Liver (tissue), 9 donors: ENCODE data around the gene NR6A1. TPM values are rescaled to one million over a fixed set of nuclear protein-coding genes. Genes with fewer than 3 reads are reported as not detected.

ENCODE experiments used
- DNase-seq: peaks from one replicate; pipeline ENCODE4 v3.0.0-alpha.2; 2017; ENCODE audit warnings: low spot score
- H3K27ac ChIP-seq, 2 donors: one replicate each; pipeline ENCODE4 v1.7.0; 2013; ENCODE audit warnings: inconsistent platforms in 2 of 2, low read length in 2 of 2, control low read depth in 1 of 2, low read depth in 1 of 2, mild to moderate bottlenecking in 1 of 2
- H3K27me3 ChIP-seq, 4 donors: one replicate each; pipeline versions ENCODE4 v1.6.1 to v1.7.0; 2013; ENCODE audit warnings: low read length in 3 of 4, inconsistent platforms in 1 of 4, mild to moderate bottlenecking in 1 of 4, moderate library complexity in 1 of 4; ENCODE audit not compliant: control insufficient read depth in 4 of 4, insufficient read depth in 4 of 4
- H3K36me3 ChIP-seq, 4 donors: one replicate each; pipeline versions ENCODE4 v1.6.1 to v1.7.0; 2013; ENCODE audit warnings: low read length in 3 of 4, mild to moderate bottlenecking in 3 of 4, low read depth in 1 of 4, moderate library complexity in 1 of 4; ENCODE audit not compliant: control insufficient read depth in 4 of 4, insufficient read depth in 3 of 4
- H3K4me1 ChIP-seq, 4 donors: one replicate each; pipeline versions ENCODE4 v1.6.1 to v1.7.0; 2013; ENCODE audit warnings: low read length in 3 of 4, mild to moderate bottlenecking in 3 of 4, moderate library complexity in 1 of 4; ENCODE audit not compliant: control insufficient read depth in 4 of 4, insufficient read depth in 4 of 4
- H3K4me3 ChIP-seq, 3 donors: one replicate each; pipeline versions ENCODE4 v1.6.1 to v1.7.0; 2013; ENCODE audit warnings: low read length in 3 of 3, control low read depth in 1 of 3, low read depth in 1 of 3, mild to moderate bottlenecking in 1 of 3
- H3K9ac ChIP-seq, 2 donors: one replicate each; pipeline ENCODE4 v1.7.0; 2013; ENCODE audit warnings: low read length in 2 of 2, mild to moderate bottlenecking in 2 of 2, moderate library complexity in 2 of 2, control low read depth in 1 of 2, low read depth in 1 of 2
- H3K9me3 ChIP-seq, 4 donors: one replicate each; pipeline versions ENCODE4 v1.6.1 to v1.7.0; 2013; ENCODE audit warnings: low read length in 3 of 4; ENCODE audit not compliant: control insufficient read depth in 4 of 4
- CTCF ChIP-seq: fragments of 150-350 bp; IDR thresholded peaks from 2 replicates; pipeline ENCODE4 v1.5.1; 2017; ENCODE audit warnings: improper control_type of control experiment, low read depth, low read length; ENCODE audit not compliant: missing input control
- EGR1 ChIP-seq, 2 donors: IDR thresholded peaks; 2 replicates each; pipeline ENCODE4 v1.6.1; 2016 to 2018; ENCODE audit warnings: antibody characterized with exemption in 2 of 2, low read depth in 2 of 2
- FOXA1 ChIP-seq: IDR thresholded peaks from 2 replicates; pipeline ENCODE4 v1.6.1; 2016; ENCODE audit warnings: antibody characterized with exemption
- FOXA2 ChIP-seq: IDR thresholded peaks from 2 replicates; pipeline ENCODE4 v1.6.1; 2016; ENCODE audit warnings: antibody characterized with exemption
- GABPA ChIP-seq, 2 donors: IDR thresholded peaks in 1 of 2; conservative IDR thresholded peaks in 1 of 2; 2 replicates each; pipeline ENCODE4 v1.6.1; 2016; ENCODE audit warnings: antibody characterized with exemption in 2 of 2, mild to moderate bottlenecking in 1 of 2, moderate library complexity in 1 of 2
- HNF4A ChIP-seq, 2 donors: conservative IDR thresholded peaks; 2 replicates each; pipeline ENCODE4 v1.6.1; 2016; ENCODE audit warnings: antibody characterized with exemption in 2 of 2, mild to moderate bottlenecking in 2 of 2
- HNF4G ChIP-seq: IDR thresholded peaks from 2 replicates; pipeline ENCODE4 v1.6.1; 2016; ENCODE audit warnings: antibody characterized with exemption
- JUND ChIP-seq, 2 donors: IDR thresholded peaks; 2 replicates each; pipeline ENCODE4 v1.6.1; 2016; ENCODE audit warnings: antibody characterized with exemption in 2 of 2
- NR2F2 ChIP-seq: IDR thresholded peaks from 2 replicates; pipeline ENCODE4 v1.6.1; 2016; ENCODE audit warnings: antibody characterized with exemption
- RAD21 ChIP-seq, 2 donors: IDR thresholded peaks; 2 replicates each; pipeline ENCODE4 v1.6.1; 2016; ENCODE audit warnings: antibody characterized with exemption in 2 of 2, mild to moderate bottlenecking in 2 of 2
- RXRA ChIP-seq, 2 donors: IDR thresholded peaks; 2 replicates each; pipeline ENCODE4 v1.6.1; 2017 to 2018; ENCODE audit warnings: antibody characterized with exemption in 2 of 2, mild to moderate bottlenecking in 1 of 2
- TAF1 ChIP-seq: conservative IDR thresholded peaks from 2 replicates; pipeline ENCODE4 v1.6.1; 2016; ENCODE audit warnings: antibody characterized with exemption, mild to moderate bottlenecking
- YY1 ChIP-seq: IDR thresholded peaks from 2 replicates; pipeline ENCODE4 v1.6.1; 2016; ENCODE audit warnings: antibody characterized with exemption, mild to moderate bottlenecking
- WGBS: extraction: QIAGEN DNeasy Blood & Tissue Kit; methylation state at CpG from one replicate; pipeline ENCODE4 v1.1.7; 2013; 5-methylcytosine and 5-hydroxymethylcytosine counted together
- polyA plus RNA-seq, 2 donors: library from polyadenylated mRNA; stranded (reverse) in 1 of 2; unstranded in 1 of 2; fragments of 200-250 nt in 1 of 2; fragments of >200 nt in 1 of 2; fragmentation: Nextera tagmentation in 1 of 2; extraction: Ambion mirVana in 1 of 2; gene quantifications; one replicate each; pipeline versions ENCODE4 v1.2.1 to v1.2.3, GENCODE V29; 2013 to 2015
- total RNA-seq, 2 donors: library from RNA; depleted of rRNA; stranded (reverse); fragments of >200 nt; gene quantifications; one replicate each; pipeline ENCODE4 v1.2.3, GENCODE V29; 2014
- TF ChIP-seq, protein P1 (sequence below): IDR thresholded peaks from 2 replicates; pipeline ENCODE4 v1.6.1; 2016; ENCODE audit warnings: antibody characterized with exemption, mild to moderate bottlenecking
- TF ChIP-seq, protein P2 (sequence below): IDR thresholded peaks from 2 replicates; pipeline ENCODE4 v1.6.1; 2016; ENCODE audit warnings: antibody characterized with exemption
- TF ChIP-seq, protein P3 (sequence below): IDR thresholded peaks from 2 replicates; pipeline ENCODE4 v1.6.1; 2016; ENCODE audit warnings: antibody characterized with exemption
- TF ChIP-seq, protein P4 (sequence below): IDR thresholded peaks from 2 replicates; pipeline ENCODE4 v1.6.1; 2016; ENCODE audit warnings: antibody characterized with exemption
- donor health status: healthy.
- donor health status: healthy.
- donor health status: healthy.
- donor health status: healthy.
- donor health status: healthy.

NR6A1 gene
- total and polyA plus RNA-seq, 4 donors, result 0.72 to 6.1 (median 2.1) TPM

DNA sequence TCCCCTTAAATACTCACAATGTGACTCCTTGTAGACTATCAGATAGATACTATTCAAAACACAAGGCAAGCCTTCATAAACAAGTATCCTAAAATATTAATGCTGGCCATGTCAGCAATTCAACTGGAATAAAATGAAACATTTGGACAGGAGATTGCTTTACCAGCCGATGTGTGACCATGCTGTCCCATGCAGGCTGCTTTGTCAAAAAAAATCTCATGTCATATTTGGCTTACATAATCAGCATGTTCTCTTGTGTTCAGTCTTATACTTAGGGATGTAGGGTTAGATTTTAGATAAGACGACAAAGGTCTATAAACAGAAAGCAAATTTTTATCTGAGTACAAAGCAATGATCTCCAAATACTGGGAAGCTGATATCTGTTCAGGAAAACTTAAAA lies 108.5 kb downstream of the NR6A1 start:
- 79% methylated on average over 2 of the region's 2 CpGs for WGBS
- TF ChIP-seq RAD21 (IDR thresholded peaks at IDR 0.05), result no peak
- H3K9ac ChIP-seq, result no peak overlapping the region

GRCh38 chr9:124661271-124661670 lies 109.8 kb downstream of the NR6A1 start:
- no peak overlapping the region for H3K9ac ChIP-seq
- H3K36me3 ChIP-seq, result no peaks in the 10 kb centered on the region
- 81% methylated on average over 4 of the region's 4 CpGs for WGBS
- no peak for TF ChIP-seq HNF4A (conservative IDR thresholded peaks at IDR 0.05)
- no peak for TF ChIP-seq YY1
- TF ChIP-seq RXRA (IDR thresholded peaks at IDR 0.05), result no peak
- TF ChIP-seq NR2F2, result no peak
- TF ChIP-seq FOXA1, result no peak
- TF ChIP-seq RAD21 (IDR thresholded peaks at IDR 0.05), result no peak
- TF ChIP-seq, protein P1, sequence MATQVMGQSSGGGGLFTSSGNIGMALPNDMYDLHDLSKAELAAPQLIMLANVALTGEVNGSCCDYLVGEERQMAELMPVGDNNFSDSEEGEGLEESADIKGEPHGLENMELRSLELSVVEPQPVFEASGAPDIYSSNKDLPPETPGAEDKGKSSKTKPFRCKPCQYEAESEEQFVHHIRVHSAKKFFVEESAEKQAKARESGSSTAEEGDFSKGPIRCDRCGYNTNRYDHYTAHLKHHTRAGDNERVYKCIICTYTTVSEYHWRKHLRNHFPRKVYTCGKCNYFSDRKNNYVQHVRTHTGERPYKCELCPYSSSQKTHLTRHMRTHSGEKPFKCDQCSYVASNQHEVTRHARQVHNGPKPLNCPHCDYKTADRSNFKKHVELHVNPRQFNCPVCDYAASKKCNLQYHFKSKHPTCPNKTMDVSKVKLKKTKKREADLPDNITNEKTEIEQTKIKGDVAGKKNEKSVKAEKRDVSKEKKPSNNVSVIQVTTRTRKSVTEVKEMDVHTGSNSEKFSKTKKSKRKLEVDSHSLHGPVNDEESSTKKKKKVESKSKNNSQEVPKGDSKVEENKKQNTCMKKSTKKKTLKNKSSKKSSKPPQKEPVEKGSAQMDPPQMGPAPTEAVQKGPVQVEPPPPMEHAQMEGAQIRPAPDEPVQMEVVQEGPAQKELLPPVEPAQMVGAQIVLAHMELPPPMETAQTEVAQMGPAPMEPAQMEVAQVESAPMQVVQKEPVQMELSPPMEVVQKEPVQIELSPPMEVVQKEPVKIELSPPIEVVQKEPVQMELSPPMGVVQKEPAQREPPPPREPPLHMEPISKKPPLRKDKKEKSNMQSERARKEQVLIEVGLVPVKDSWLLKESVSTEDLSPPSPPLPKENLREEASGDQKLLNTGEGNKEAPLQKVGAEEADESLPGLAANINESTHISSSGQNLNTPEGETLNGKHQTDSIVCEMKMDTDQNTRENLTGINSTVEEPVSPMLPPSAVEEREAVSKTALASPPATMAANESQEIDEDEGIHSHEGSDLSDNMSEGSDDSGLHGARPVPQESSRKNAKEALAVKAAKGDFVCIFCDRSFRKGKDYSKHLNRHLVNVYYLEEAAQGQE, result no peak
- no peak for TF ChIP-seq GABPA (IDR thresholded peaks at IDR 0.05 in 1 of 2, conservative IDR thresholded peaks at IDR 0.05 in 1 of 2)
- TF ChIP-seq TAF1, result no peak
- no peak for TF ChIP-seq HNF4G
- no peak for TF ChIP-seq FOXA2
- TF ChIP-seq, protein P2, sequence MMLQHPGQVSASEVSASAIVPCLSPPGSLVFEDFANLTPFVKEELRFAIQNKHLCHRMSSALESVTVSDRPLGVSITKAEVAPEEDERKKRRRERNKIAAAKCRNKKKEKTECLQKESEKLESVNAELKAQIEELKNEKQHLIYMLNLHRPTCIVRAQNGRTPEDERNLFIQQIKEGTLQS, result no peak
- TF ChIP-seq, protein P3, sequence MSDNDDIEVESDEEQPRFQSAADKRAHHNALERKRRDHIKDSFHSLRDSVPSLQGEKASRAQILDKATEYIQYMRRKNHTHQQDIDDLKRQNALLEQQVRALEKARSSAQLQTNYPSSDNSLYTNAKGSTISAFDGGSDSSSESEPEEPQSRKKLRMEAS, result no peak
- TF ChIP-seq, protein P4, sequence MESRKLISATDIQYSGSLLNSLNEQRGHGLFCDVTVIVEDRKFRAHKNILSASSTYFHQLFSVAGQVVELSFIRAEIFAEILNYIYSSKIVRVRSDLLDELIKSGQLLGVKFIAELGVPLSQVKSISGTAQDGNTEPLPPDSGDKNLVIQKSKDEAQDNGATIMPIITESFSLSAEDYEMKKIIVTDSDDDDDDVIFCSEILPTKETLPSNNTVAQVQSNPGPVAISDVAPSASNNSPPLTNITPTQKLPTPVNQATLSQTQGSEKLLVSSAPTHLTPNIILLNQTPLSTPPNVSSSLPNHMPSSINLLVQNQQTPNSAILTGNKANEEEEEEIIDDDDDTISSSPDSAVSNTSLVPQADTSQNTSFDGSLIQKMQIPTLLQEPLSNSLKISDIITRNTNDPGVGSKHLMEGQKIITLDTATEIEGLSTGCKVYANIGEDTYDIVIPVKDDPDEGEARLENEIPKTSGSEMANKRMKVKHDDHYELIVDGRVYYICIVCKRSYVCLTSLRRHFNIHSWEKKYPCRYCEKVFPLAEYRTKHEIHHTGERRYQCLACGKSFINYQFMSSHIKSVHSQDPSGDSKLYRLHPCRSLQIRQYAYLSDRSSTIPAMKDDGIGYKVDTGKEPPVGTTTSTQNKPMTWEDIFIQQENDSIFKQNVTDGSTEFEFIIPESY, result no peak
- TF ChIP-seq CTCF, result no peak
- TF ChIP-seq EGR1 (IDR thresholded peaks at IDR 0.05; ENCODE audit: low read depth in 2 of 2), result no peak
- no peak for TF ChIP-seq JUND (IDR thresholded peaks at IDR 0.05)
- H3K9me3 ChIP-seq, result no peaks in the 10 kb centered on the region
- no peak overlapping the region for H3K27ac ChIP-seq
- no peak overlapping the region for H3K4me3 ChIP-seq
- no peak for DNase-seq
- H3K4me1 ChIP-seq, result peaks cover 5 to 34% (median 9%) of the 10 kb centered on the region in 4 donors
- no peaks in the 10 kb centered on the region for H3K27me3 ChIP-seq

More for the DNA sequence above, 108.5 kb downstream of the NR6A1 start:
- H3K27me3 ChIP-seq, result no peaks in the 10 kb centered on the region
- no peak overlapping the region for H3K4me3 ChIP-seq
- H3K4me1 ChIP-seq, result peaks cover 6 to 32% (median 8%) of the 10 kb centered on the region in 4 donors
- DNase-seq, result no peak
- no peaks in the 10 kb centered on the region for H3K36me3 ChIP-seq
- no peak overlapping the region for H3K27ac ChIP-seq
- H3K9me3 ChIP-seq, result no peaks in the 10 kb centered on the region
